Caco-2 (cell line): ENCODE data around the gene FOXP1. TPM values are rescaled to one million over a fixed set of nuclear protein-coding genes. Genes with fewer than 3 reads are reported as not detected.

Experiments
- BruUV-seq: library from RNA; stranded (reverse); fragments of 400-500 nt; replicated peaks from 2 replicates; lab custom pipeline; 2021; lab: Mats Ljungman, UMichigan
- CTCF ChIA-PET: fragments of 300-600 bp; sonication (Branson Sonifier 250); formaldehyde crosslinking; loops from one replicate; lab custom pipeline; 2022; ENCODE audit warnings: antibody characterized with exemption; lab: Charles Lee
- POLR2A ChIA-PET: fragments of 300-600 bp; sonication (Branson Sonifier 250); formaldehyde crosslinking; loops from one replicate; lab custom pipeline; 2022; ENCODE audit warnings: antibody characterized with exemption; lab: Charles Lee
- DNase-seq, 2 experiments: peaks; one replicate each; pipeline versions ENCODE4 v3.0.0 to v3.0.0-alpha.2; 2020 to 2022
- H3K27me3 ChIP-seq: replicated peaks from 2 replicates; pipeline ENCODE4 v1.6.0; 2011; ENCODE audit warnings: low read length; ENCODE audit not compliant: control insufficient read depth, insufficient read depth
- H3K36me3 ChIP-seq: 2 replicates; pipeline ENCODE4 v1.5.1; 2011; ENCODE audit warnings: low read length; ENCODE audit not compliant: control insufficient read depth, insufficient read depth
- H3K4me1 ChIP-seq: fragments of 250-450 bp; sonication (Bioruptor Pico); 2 replicates; pipeline ENCODE4 v1.5.1; 2020; ENCODE audit warnings: mild to moderate bottlenecking
- H3K4me3 ChIP-seq: 2 replicates; pipeline ENCODE4 v1.5.1; 2011; ENCODE audit warnings: low read depth, mild to moderate bottlenecking, control low read depth, low read length
- H3K9me3 ChIP-seq: fragments of 250-450 bp; sonication (Bioruptor Pico); 2 replicates; pipeline ENCODE4 v1.5.1; 2020; ENCODE audit warnings: mild to moderate bottlenecking, moderate library complexity
- H3K27ac Mint-ChIP-seq: one replicate; pipeline ENCODE4 v1.8.0; 2022; ENCODE audit warnings: mixed read lengths; ENCODE audit not compliant: unreplicated experiment
- H3K27me3 Mint-ChIP-seq: one replicate; pipeline ENCODE4 v1.8.0; 2022; ENCODE audit warnings: mixed read lengths; ENCODE audit not compliant: insufficient read depth, unreplicated experiment
- H3K36me3 Mint-ChIP-seq: one replicate; pipeline ENCODE4 v1.8.0; 2022; ENCODE audit warnings: mild to moderate bottlenecking, mixed read lengths; ENCODE audit not compliant: insufficient read depth, unreplicated experiment
- H3K4me1 Mint-ChIP-seq: one replicate; pipeline ENCODE4 v1.8.0; 2022; ENCODE audit warnings: low read depth, mixed read lengths; ENCODE audit not compliant: unreplicated experiment
- H3K4me3 Mint-ChIP-seq: one replicate; pipeline ENCODE4 v1.8.0; 2022; ENCODE audit warnings: mild to moderate bottlenecking, moderate library complexity, mixed read lengths; ENCODE audit not compliant: unreplicated experiment
- H3K9me3 Mint-ChIP-seq: one replicate; pipeline ENCODE4 v1.8.0; 2022; ENCODE audit warnings: mixed read lengths; ENCODE audit not compliant: unreplicated experiment
- intact Hi-C: fragments of 100-400 bp; cut with micrococcal nuclease; formaldehyde crosslinking; loops from one replicate; pipeline ENCODE4 v1.10.0; 2022; ENCODE audit not compliant: unreplicated experiment
- total RNA-seq: library from RNA; stranded (reverse); gene quantifications from 2 replicates; pipeline ENCODE4 v1.2.3, GENCODE V29; 2022
- TF ChIP-seq, protein P1 (sequence below), 2 experiments: fragments of 200-600 bp in 1 of 2; IDR thresholded peaks; 1 replicate in 1 of 2; 2 replicates in 1 of 2; pipeline versions ENCODE4 v1.5.1 to v1.8.0; 2011 to 2022; ENCODE audit warnings: antibody characterized with exemption in 1 of 2, control low read depth in 1 of 2, inconsistent platforms in 1 of 2, low read depth in 1 of 2, low read length in 1 of 2, mild to moderate bottlenecking in 1 of 2, moderate library complexity in 1 of 2; ENCODE audit not compliant: insufficient read depth in 1 of 2, severe bottlenecking in 1 of 2, unreplicated experiment in 1 of 2

The FOXP1 gene
- total RNA-seq, 1 experiment from 2014 or later: 131 TPM

- no peaks in the 10 kb centered on the region for H3K27me3 ChIP-seq
- no peak overlapping the region for H3K4me3 Mint-ChIP-seq
- POLR2A ChIA-PET: no interaction called here
- H3K27ac Mint-ChIP-seq: no peak overlapping the region
- DNase-seq: no peak
- BruUV-seq: no TSS peak
- H3K36me3 ChIP-seq: no peaks in the 10 kb centered on the region
- intact Hi-C loops: no loop called here
- no peaks in the 10 kb centered on the region for H3K9me3 ChIP-seq
- no peaks in the 10 kb centered on the region for H3K27me3 Mint-ChIP-seq
- no peaks in the 10 kb centered on the region for H3K4me1 ChIP-seq
- H3K9me3 Mint-ChIP-seq: no peaks in the 10 kb centered on the region
- no peaks in the 10 kb centered on the region for H3K4me1 Mint-ChIP-seq
- TF ChIP-seq, protein P1, sequence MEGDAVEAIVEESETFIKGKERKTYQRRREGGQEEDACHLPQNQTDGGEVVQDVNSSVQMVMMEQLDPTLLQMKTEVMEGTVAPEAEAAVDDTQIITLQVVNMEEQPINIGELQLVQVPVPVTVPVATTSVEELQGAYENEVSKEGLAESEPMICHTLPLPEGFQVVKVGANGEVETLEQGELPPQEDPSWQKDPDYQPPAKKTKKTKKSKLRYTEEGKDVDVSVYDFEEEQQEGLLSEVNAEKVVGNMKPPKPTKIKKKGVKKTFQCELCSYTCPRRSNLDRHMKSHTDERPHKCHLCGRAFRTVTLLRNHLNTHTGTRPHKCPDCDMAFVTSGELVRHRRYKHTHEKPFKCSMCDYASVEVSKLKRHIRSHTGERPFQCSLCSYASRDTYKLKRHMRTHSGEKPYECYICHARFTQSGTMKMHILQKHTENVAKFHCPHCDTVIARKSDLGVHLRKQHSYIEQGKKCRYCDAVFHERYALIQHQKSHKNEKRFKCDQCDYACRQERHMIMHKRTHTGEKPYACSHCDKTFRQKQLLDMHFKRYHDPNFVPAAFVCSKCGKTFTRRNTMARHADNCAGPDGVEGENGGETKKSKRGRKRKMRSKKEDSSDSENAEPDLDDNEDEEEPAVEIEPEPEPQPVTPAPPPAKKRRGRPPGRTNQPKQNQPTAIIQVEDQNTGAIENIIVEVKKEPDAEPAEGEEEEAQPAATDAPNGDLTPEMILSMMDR (IDR thresholded peaks at IDR 0.05; ENCODE audit: insufficient read depth in 1 of 2, low read depth in 1 of 2, low read length in 1 of 2, severe bottlenecking in 1 of 2, unreplicated experiment in 1 of 2): no peak
- H3K4me3 ChIP-seq: no peak overlapping the region
- CTCF ChIA-PET: no interaction called here
- H3K36me3 Mint-ChIP-seq: peaks cover 4% of the 10 kb centered on the region
Observed at GRCh38 chr3:71570546-71570945, 13.0 kb downstream of the FOXP1 start.

GRCh38 chr3:71568207-71568606 lies 15.3 kb downstream of the FOXP1 start:
- Histone ChIP-seq H3K4me3 (no peak overlapping the region), H3K9me3 (no peaks in the 10 kb centered on the region), H3K36me3 (no peaks in the 10 kb centered on the region), H3K4me1 (no peaks in the 10 kb centered on the region), H3K27me3 (no peaks in the 10 kb centered on the region)
- CTCF ChIA-PET: no interaction called here
- no peak overlapping the region for H3K4me3 Mint-ChIP-seq
- no peaks in the 10 kb centered on the region for H3K4me1 Mint-ChIP-seq
- TF ChIP-seq, protein P1 (IDR thresholded peaks at IDR 0.05; ENCODE audit: insufficient read depth in 1 of 2, low read depth in 1 of 2, low read length in 1 of 2, severe bottlenecking in 1 of 2, unreplicated experiment in 1 of 2): no peak
- no peak overlapping the region for H3K27ac Mint-ChIP-seq
- H3K9me3 Mint-ChIP-seq: no peaks in the 10 kb centered on the region
- peaks cover 17% of the 10 kb centered on the region for H3K36me3 Mint-ChIP-seq
- DNase-seq: no peak
- intact Hi-C loops: no loop called here
- no peaks in the 10 kb centered on the region for H3K27me3 Mint-ChIP-seq
- POLR2A ChIA-PET: no interaction called here
- no TSS peak for BruUV-seq

GRCh38 chr3:71566776-71567175 lies 16.8 kb downstream of the FOXP1 start:
- intact Hi-C loops: no loop called here
- Mint-ChIP-seq H3K4me1 (no peaks in the 10 kb centered on the region), H3K36me3 (peaks cover 17% of the 10 kb centered on the region), H3K27ac (no peak overlapping the region), H3K27me3 (no peaks in the 10 kb centered on the region), H3K4me3 (no peak overlapping the region), H3K9me3 (no peaks in the 10 kb centered on the region)
- CTCF ChIA-PET: no interaction called here
- Histone ChIP-seq H3K4me1 (no peaks in the 10 kb centered on the region), H3K4me3 (no peak overlapping the region), H3K9me3 (no peaks in the 10 kb centered on the region), H3K27me3 (no peaks in the 10 kb centered on the region), H3K36me3 (no peaks in the 10 kb centered on the region)
- DNase-seq: no peak
- POLR2A ChIA-PET: no interaction called here
- BruUV-seq: no TSS peak
- TF ChIP-seq, protein P1 (IDR thresholded peaks at IDR 0.05; ENCODE audit: insufficient read depth in 1 of 2, low read depth in 1 of 2, low read length in 1 of 2, severe bottlenecking in 1 of 2, unreplicated experiment in 1 of 2): no peak
